Naive thymus-derived CD4-positive, alpha-beta T cell (primary cell): ENCODE results near the gene MIX23. TPM values are rescaled to one million over a fixed set of nuclear protein-coding genes. Genes with fewer than 3 reads are reported as not detected.

Source experiments
- ATAC-seq: fragments of 150-1000 bp; cut with Tn5 transposase; 2 replicates; pipeline ENCODE4 v1.10.0; 2021; ENCODE audit warnings: mild to moderate bottlenecking, moderate library complexity
- CTCF ChIA-PET: fragments of 350-600 bp; sonication (Branson Sonifier 250); formaldehyde crosslinking; loops from one replicate; lab custom pipeline; 2021; ENCODE audit warnings: antibody characterized with exemption; lab: Charles Lee
- POLR2A ChIA-PET: fragments of 350-600 bp; sonication (Branson Sonifier 250); formaldehyde crosslinking; loops from one replicate; lab custom pipeline; 2021; ENCODE audit warnings: antibody characterized with exemption, inconsistent platforms; lab: Charles Lee
- DNase-seq, 9 donors: peaks; one replicate each; pipeline versions ENCODE4 v3.0.0 to v3.0.0-alpha.2; 2020 to 2022; ENCODE audit warnings: mixed read lengths in 1 of 9
- H3K27ac ChIP-seq: one replicate; pipeline ENCODE4 v1.7.0; 2013; ENCODE audit warnings: mild to moderate bottlenecking, low read depth, low read length, moderate library complexity
- H3K27me3 ChIP-seq, 2 donors: one replicate each; pipeline ENCODE4 v1.7.0; 2013; ENCODE audit warnings: low read length in 2 of 2, mild to moderate bottlenecking in 2 of 2, moderate library complexity in 2 of 2; ENCODE audit not compliant: control insufficient read depth in 2 of 2, insufficient read depth in 2 of 2
- H3K36me3 ChIP-seq, 3 experiments: 1 replicate in 2 of 3; 2 replicates in 1 of 3; pipeline ENCODE4 v1.7.0; 2013; ENCODE audit warnings: low read length in 3 of 3, mild to moderate bottlenecking in 3 of 3, moderate library complexity in 1 of 3; ENCODE audit not compliant: insufficient read depth in 3 of 3, control insufficient read depth in 2 of 3
- H3K4me1 ChIP-seq, 2 donors: one replicate each; pipeline ENCODE4 v1.7.0; 2013; ENCODE audit warnings: low read length in 2 of 2, mild to moderate bottlenecking in 2 of 2, moderate library complexity in 1 of 2; ENCODE audit not compliant: control insufficient read depth in 2 of 2, insufficient read depth in 2 of 2
- H3K4me3 ChIP-seq: 2 replicates; pipeline ENCODE4 v1.7.0; 2013; ENCODE audit warnings: mild to moderate bottlenecking, low read length
- H3K9me3 ChIP-seq, 3 experiments: 1 replicate in 2 of 3; 2 replicates in 1 of 3; pipeline ENCODE4 v1.7.0; 2013; ENCODE audit warnings: low read length in 3 of 3; ENCODE audit not compliant: control insufficient read depth in 2 of 3
- H3K27ac Mint-ChIP-seq, 9 donors: one replicate each; pipeline ENCODE4 v1.8.0; 2020 to 2022; ENCODE audit warnings: mixed read lengths in 9 of 9, mild to moderate bottlenecking in 8 of 9, moderate library complexity in 5 of 9, inconsistent platforms in 2 of 9
- H3K27me3 Mint-ChIP-seq, 5 donors: one replicate each; pipeline ENCODE4 v1.8.0; 2021 to 2022; ENCODE audit warnings: mixed read lengths in 5 of 5, mild to moderate bottlenecking in 1 of 5
- H3K36me3 Mint-ChIP-seq, 5 donors: one replicate each; pipeline ENCODE4 v1.8.0; 2020 to 2022; ENCODE audit warnings: mixed read lengths in 5 of 5, mild to moderate bottlenecking in 3 of 5, inconsistent platforms in 1 of 5
- H3K4me1 Mint-ChIP-seq, 7 donors: one replicate each; pipeline ENCODE4 v1.8.0; 2020 to 2022; ENCODE audit warnings: mixed read lengths in 7 of 7, mild to moderate bottlenecking in 3 of 7, inconsistent platforms in 1 of 7
- H3K4me3 Mint-ChIP-seq, 10 donors: one replicate each; pipeline ENCODE4 v1.8.0; 2020 to 2022; ENCODE audit warnings: mild to moderate bottlenecking in 10 of 10, mixed read lengths in 10 of 10, moderate library complexity in 6 of 10, inconsistent platforms in 2 of 10
- H3K9me3 Mint-ChIP-seq, 11 donors: one replicate each; pipeline ENCODE4 v1.8.0; 2020 to 2022; ENCODE audit warnings: mixed read lengths in 11 of 11, mild to moderate bottlenecking in 4 of 11, inconsistent platforms in 1 of 11, moderate library complexity in 1 of 11
- intact Hi-C, 2 donors: fragments of 100-400 bp; cut with micrococcal nuclease; formaldehyde crosslinking; loops; one replicate each; pipeline ENCODE4 v1.15.1; 2023
- polyA plus RNA-seq, 2 donors: library from polyadenylated mRNA; unstranded; fragments of 300-500 nt; fragmentation: Illumina TruSeq; gene quantifications; one replicate each; pipeline ENCODE4 v1.2.3, GENCODE V29; 2021
- total RNA-seq, 6 experiments: library from RNA in 5 of 6; stranded (reverse) in 5 of 6; gene quantifications; 1 replicate in 5 of 6; 2 replicates in 1 of 6; pipeline ENCODE4 v1.2.3 and lab custom pipeline; 2021 to 2026

The MIX23 gene
- total and polyA plus RNA-seq, 7 experiments from 2014 or later, result 11.6 to 47.7 (median 26.3) TPM

- no peak for ATAC-seq
- intact Hi-C loops, result no loop called here
- H3K27me3 ChIP-seq, result no peaks in the 10 kb centered on the region
- H3K9me3 ChIP-seq, result no peaks in the 10 kb centered on the region
- POLR2A ChIA-PET, result no interaction called here
- peaks cover 0 to 25% (median 10%) of the 10 kb centered on the region in 7 donors for H3K4me1 Mint-ChIP-seq
- H3K27ac Mint-ChIP-seq, result no peak overlapping the region
- H3K4me1 ChIP-seq, result no peaks in the 10 kb centered on the region
- H3K36me3 Mint-ChIP-seq, result peaks cover 0 to 33% (median 10%) of the 10 kb centered on the region in 5 donors
- H3K36me3 ChIP-seq, result peaks cover 0 to 10% (median 8%) of the 10 kb centered on the region in 3 experiments
- H3K9me3 Mint-ChIP-seq, result no peaks in the 10 kb centered on the region
- CTCF ChIA-PET, result no interaction called here
- no peak overlapping the region for H3K4me3 ChIP-seq
- H3K4me3 Mint-ChIP-seq, result no peak overlapping the region
- no peak overlapping the region for H3K27ac ChIP-seq
- H3K27me3 Mint-ChIP-seq, result no peaks in the 10 kb centered on the region
- no peak for DNase-seq
Measured at GRCh38 chr3:122398920-122399319, 15.9 kb upstream of the MIX23 start.

- CTCF ChIA-PET, result interaction anchor here (1.2 kb wide), 1 partner anchor 12 kb away, joined by 3 read pairs; no protein-coding TSS in a partner anchor
- H3K27me3 Mint-ChIP-seq, result no peaks in the 10 kb centered on the region
- no peaks in the 10 kb centered on the region for H3K9me3 Mint-ChIP-seq
- Histone ChIP-seq H3K4me1 (no peaks in the 10 kb centered on the region), H3K9me3 (no peaks in the 10 kb centered on the region), H3K27ac (no peak overlapping the region), H3K4me3 (no peak overlapping the region), H3K36me3 (no peaks in the 10 kb centered on the region), H3K27me3 (no peaks in the 10 kb centered on the region)
- H3K36me3 Mint-ChIP-seq, result peaks cover 0 to 24% (median 0%) of the 10 kb centered on the region in 5 donors
- peak overlapping the region in 1 of 9 donors; percentile 25 for H3K27ac Mint-ChIP-seq
- intact Hi-C loops, result no loop called here
- peaks cover 5 to 27% (median 9%) of the 10 kb centered on the region in 7 donors for H3K4me1 Mint-ChIP-seq
- ATAC-seq, result no peak
- peak overlapping the region in 1 of 10 donors; percentile 43 for H3K4me3 Mint-ChIP-seq
- POLR2A ChIA-PET, result no interaction called here
- no peak for DNase-seq
Measured at GRCh38 chr3:122397201-122397600, 14.2 kb upstream of the MIX23 start.

GRCh38 chr3:122396511-122396910, 13.5 kb upstream of the MIX23 start:
- H3K9me3 Mint-ChIP-seq, result no peaks in the 10 kb centered on the region
- peaks cover 0 to 24% (median 0%) of the 10 kb centered on the region in 5 donors for H3K36me3 Mint-ChIP-seq
- Histone ChIP-seq H3K27me3 (no peaks in the 10 kb centered on the region), H3K36me3 (no peaks in the 10 kb centered on the region), H3K4me1 (no peaks in the 10 kb centered on the region), H3K4me3 (no peak overlapping the region), H3K27ac (no peak overlapping the region), H3K9me3 (no peaks in the 10 kb centered on the region)
- no peaks in the 10 kb centered on the region for H3K27me3 Mint-ChIP-seq
- H3K4me3 Mint-ChIP-seq, result no peak overlapping the region
- intact Hi-C loops, result no loop called here
- ATAC-seq, result no peak
- DNase-seq, result no peak
- ChIA-PET POLR2A (no interaction called here), CTCF (no interaction called here)
- H3K4me1 Mint-ChIP-seq, result peaks cover 8 to 24% (median 9%) of the 10 kb centered on the region in 7 donors
- H3K27ac Mint-ChIP-seq, result no peak overlapping the region

GRCh38 chr3:122395582-122395981, 12.6 kb upstream of the MIX23 start:
- no peak overlapping the region for H3K4me3 ChIP-seq
- ATAC-seq (no peak), DNase-seq (no peak)
- peaks cover 0 to 24% (median 0%) of the 10 kb centered on the region in 5 donors for H3K36me3 Mint-ChIP-seq
- H3K4me1 ChIP-seq, result no peaks in the 10 kb centered on the region
- no peaks in the 10 kb centered on the region for H3K9me3 ChIP-seq
- H3K27ac ChIP-seq, result no peak overlapping the region
- intact Hi-C loops, result no loop called here
- H3K27ac Mint-ChIP-seq, result no peak overlapping the region
- POLR2A ChIA-PET, result interaction anchor here (0.9 to 1.0 kb wide), 3 partner anchors 11 to 119 kb away, joined by 3 to 5 read pairs (median 3); partner anchors contain the start of genes FAM162A and KPNA1
- no peak overlapping the region for H3K4me3 Mint-ChIP-seq
- peaks cover 4 to 24% (median 10%) of the 10 kb centered on the region in 7 donors for H3K4me1 Mint-ChIP-seq
- no peaks in the 10 kb centered on the region for H3K27me3 ChIP-seq
- H3K36me3 ChIP-seq, result no peaks in the 10 kb centered on the region
- no peaks in the 10 kb centered on the region for H3K9me3 Mint-ChIP-seq
- H3K27me3 Mint-ChIP-seq, result no peaks in the 10 kb centered on the region
- CTCF ChIA-PET, result interaction anchor here (1.0 kb wide), 1 partner anchor 9 kb away, joined by 4 read pairs; no protein-coding TSS in a partner anchor

GRCh38 chr3:122394173-122394572, 11.1 kb upstream of the MIX23 start:
- no peaks in the 10 kb centered on the region for H3K9me3 Mint-ChIP-seq
- no peaks in the 10 kb centered on the region for H3K9me3 ChIP-seq
- H3K27ac Mint-ChIP-seq, result no peak overlapping the region
- H3K4me1 ChIP-seq, result no peaks in the 10 kb centered on the region
- ChIA-PET CTCF (interaction anchor here (0.8 to 2.4 kb wide), 5 partner anchors 10 to 637 kb away, joined by 3 to 19 read pairs (median 10); partner anchors contain the start of genes FAM162A and PARP14), POLR2A (interaction anchor here (1.6 to 2.0 kb wide), 2 partner anchors 10 to 162 kb away, joined by 3 to 20 read pairs; partner anchors contain the start of genes FAM162A and MIX23)
- H3K4me1 Mint-ChIP-seq, result peaks cover 4 to 28% (median 12%) of the 10 kb centered on the region in 7 donors
- H3K36me3 ChIP-seq, result no peaks in the 10 kb centered on the region
- peaks cover 0 to 13% (median 0%) of the 10 kb centered on the region in 5 donors for H3K36me3 Mint-ChIP-seq
- intact Hi-C loops, result loop anchor here in 1 of 2 donors (5.0 kb wide), 1 partner anchor 358 kb away; no protein-coding TSS in a partner anchor
- H3K4me3 Mint-ChIP-seq, result no peak overlapping the region
- DNase-seq (no peak), ATAC-seq (no peak)
- no peak overlapping the region for H3K27ac ChIP-seq
- no peak overlapping the region for H3K4me3 ChIP-seq
- no peaks in the 10 kb centered on the region for H3K27me3 ChIP-seq
- H3K27me3 Mint-ChIP-seq, result no peaks in the 10 kb centered on the region

GRCh38 chr3:122392868-122393844, 10.1 kb upstream of the MIX23 start:
- POLR2A ChIA-PET, result interaction anchor here (0.7 to 2.0 kb wide), 7 partner anchors 9 to 286 kb away, joined by 3 to 20 read pairs (median 3); partner anchors contain the start of genes FAM162A and MIX23
- peak in 7 of 9 donors; percentile 27 to 56 (median 46) for DNase-seq
- no peaks in the 10 kb centered on the region for H3K36me3 ChIP-seq
- H3K27me3 ChIP-seq, result no peaks in the 10 kb centered on the region
- no peaks in the 10 kb centered on the region for H3K9me3 ChIP-seq
- peak; percentile 75 for ATAC-seq
- H3K27ac Mint-ChIP-seq, result no peak overlapping the region
- no peak overlapping the region for H3K27ac ChIP-seq
- CTCF ChIA-PET, result interaction anchor here (0.6 to 2.4 kb wide), 12 partner anchors 9 to 1176 kb away, joined by 3 to 19 read pairs (median 4); partner anchors contain the start of genes FAM162A, MIX23 and PARP14
- no peak overlapping the region for H3K4me3 Mint-ChIP-seq
- H3K4me3 ChIP-seq, result no peak overlapping the region
- no peaks in the 10 kb centered on the region for H3K27me3 Mint-ChIP-seq
- H3K4me1 ChIP-seq, result no peaks in the 10 kb centered on the region
- intact Hi-C loops, result loop anchor here (1.0 to 5.0 kb wide), 5 partner anchors 9 to 636 kb away; partner anchors contain the start of gene FAM162A (in 2 of the 2)
- H3K36me3 Mint-ChIP-seq, result peaks cover 0 to 13% (median 3%) of the 10 kb centered on the region in 5 donors
- H3K9me3 Mint-ChIP-seq, result no peaks in the 10 kb centered on the region
- peaks cover 7 to 36% (median 18%) of the 10 kb centered on the region in 7 donors for H3K4me1 Mint-ChIP-seq
